Activated CD4-positive, alpha-beta memory T cell treated with anti-CD3 and anti-CD28 coated beads, Interleukin-2, amount 10 ng/mL, durations not matched to agents 7 days and 5 days (primary cell): ENCODE data around the gene PSMB1. TPM values are rescaled to one million over a fixed set of nuclear protein-coding genes. Genes with fewer than 3 reads are reported as not detected.
"Not testable (repeated sequence)": the region's sequence is repeated elsewhere in the genome, so short reads cannot be mapped to it uniquely, and the experiment has no call there.

Experiments
- CTCF ChIA-PET: fragments of 350-600 bp; sonication (Branson Sonifier 250); formaldehyde crosslinking; loops from one replicate; lab custom pipeline; 2021; ENCODE audit warnings: antibody characterized with exemption, inconsistent platforms; lab: Charles Lee
- POLR2A ChIA-PET: fragments of 350-600 bp; sonication (Branson Sonifier 250); formaldehyde crosslinking; loops from one replicate; lab custom pipeline; 2021; ENCODE audit warnings: antibody characterized with exemption; lab: Charles Lee
- DNase-seq: peaks from one replicate; pipeline ENCODE4 v3.0.0-alpha.2; 2020
- H3K27ac Mint-ChIP-seq: one replicate; pipeline ENCODE4 v1.8.0; 2021; ENCODE audit warnings: mild to moderate bottlenecking, mixed read lengths
- H3K27me3 Mint-ChIP-seq: one replicate; pipeline ENCODE4 v1.8.0; 2021; ENCODE audit warnings: mixed read lengths
- H3K36me3 Mint-ChIP-seq: one replicate; pipeline ENCODE4 v1.8.0; 2021; ENCODE audit warnings: low read depth, mixed read lengths
- H3K4me1 Mint-ChIP-seq: one replicate; pipeline ENCODE4 v1.8.0; 2021; ENCODE audit warnings: mixed read lengths
- H3K4me3 Mint-ChIP-seq: one replicate; pipeline ENCODE4 v1.8.0; 2021; ENCODE audit warnings: mild to moderate bottlenecking, mixed read lengths
- H3K9me3 Mint-ChIP-seq: one replicate; pipeline ENCODE4 v1.8.0; 2021; ENCODE audit warnings: mixed read lengths
- total RNA-seq, 2 experiments: library from RNA; stranded (reverse); gene quantifications; one replicate each; pipeline ENCODE4 v1.2.3, GENCODE V29; 2021

The PSMB1 gene
- total RNA-seq, 2 experiments from 2014 or later: 151 to 157 TPM

DNA sequence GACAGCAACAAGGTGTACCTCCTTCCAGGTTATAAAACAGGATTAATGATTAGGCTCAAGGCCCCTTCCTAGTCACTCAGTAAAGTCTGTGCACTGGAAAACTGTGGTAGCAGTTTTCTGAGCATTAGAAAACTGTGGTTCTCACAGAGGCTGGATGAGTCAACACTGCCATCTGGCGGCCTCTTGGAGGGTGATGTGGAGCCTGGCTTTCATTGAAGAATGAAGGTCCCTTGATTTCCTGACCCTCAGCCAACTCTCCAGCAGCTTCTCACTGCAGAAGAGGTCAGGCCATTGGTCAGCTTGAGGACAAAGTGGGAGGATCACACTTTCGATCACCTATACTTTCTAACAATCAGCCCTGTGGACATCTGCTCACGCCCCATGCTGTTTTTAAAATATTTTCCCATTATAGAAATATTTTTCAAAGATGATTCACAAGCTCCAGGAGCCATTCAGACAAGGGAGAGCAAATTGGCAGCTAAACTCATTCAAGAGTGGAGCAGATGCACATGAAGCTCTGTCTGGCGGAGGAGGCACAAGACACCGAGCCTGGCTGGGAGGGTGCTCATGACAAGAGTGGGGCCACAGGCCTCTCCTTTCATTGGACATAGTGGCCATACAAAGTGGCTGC lies 23.2 kb downstream of the PSMB1 start:
- Mint-ChIP-seq H3K27me3 (peaks cover 10% of the 10 kb centered on the region), H3K4me1 (peaks cover 9% of the 10 kb centered on the region), H3K27ac (no peak overlapping the region), H3K4me3 (no peak overlapping the region), H3K9me3 (no peaks in the 10 kb centered on the region), H3K36me3 (peaks cover 5% of the 10 kb centered on the region)
- ChIA-PET POLR2A (no interaction called here), CTCF (interaction anchor here (0.9 to 3.3 kb wide), 14 partner anchors 10 to 808 kb away, joined by 3 to 20 read pairs (median 4); partner anchors contain the start of gene TBP)
- peak; percentile 71 for DNase-seq

GRCh38 chr6:170527995-170528394 lies 25.1 kb downstream of the PSMB1 start:
- H3K36me3 Mint-ChIP-seq, DNase-seq, H3K4me3 Mint-ChIP-seq, H3K9me3 Mint-ChIP-seq, POLR2A ChIA-PET, H3K27ac Mint-ChIP-seq: not testable (repeated sequence)
- H3K27me3 Mint-ChIP-seq: peaks cover 15% of the 10 kb centered on the region
- CTCF ChIA-PET: interaction anchor here (1.2 to 3.3 kb wide), 4 partner anchors 11 to 696 kb away, joined by 3 to 12 read pairs (median 6); no protein-coding TSS in a partner anchor
- H3K4me1 Mint-ChIP-seq: peaks cover 19% of the 10 kb centered on the region

GRCh38 chr6:170525795-170526194 lies 27.3 kb downstream of the PSMB1 start:
- Mint-ChIP-seq H3K27ac (no peak overlapping the region), H3K4me1 (peaks cover 27% of the 10 kb centered on the region), H3K36me3 (no peaks in the 10 kb centered on the region), H3K27me3 (peaks cover 24% of the 10 kb centered on the region), H3K9me3 (no peaks in the 10 kb centered on the region), H3K4me3 (no peak overlapping the region)
- no peak for DNase-seq
- POLR2A ChIA-PET: no interaction called here
- CTCF ChIA-PET: interaction anchor here (1.0 kb wide), 1 partner anchor 737 kb away, joined by 3 read pairs; no protein-coding TSS in a partner anchor

DNA sequence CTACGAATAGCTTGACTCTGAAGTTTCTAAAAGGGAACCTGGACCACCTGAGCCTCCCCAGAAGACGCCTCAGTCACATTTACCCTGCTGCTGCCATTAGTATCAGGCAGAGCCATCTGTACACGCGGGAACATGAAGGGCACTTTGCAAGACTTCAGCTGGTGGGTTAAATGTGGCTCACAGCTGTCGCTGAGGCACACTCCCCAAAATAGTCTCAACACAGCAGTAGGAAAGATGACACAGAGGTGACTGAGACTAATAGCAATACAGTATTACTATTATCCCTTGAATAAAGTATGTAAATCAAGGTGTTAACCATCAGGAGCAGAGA lies 29.0 kb downstream of the PSMB1 start:
- POLR2A ChIA-PET: interaction anchor here (1.1 to 1.2 kb wide), 2 partner anchors 217 to 772 kb away, joined by 3 read pairs; no protein-coding TSS in a partner anchor
- Mint-ChIP-seq H3K27ac (no peak overlapping the region), H3K4me3 (no peak overlapping the region), H3K36me3 (no peaks in the 10 kb centered on the region), H3K9me3 (no peaks in the 10 kb centered on the region), H3K4me1 (peaks cover 25% of the 10 kb centered on the region), H3K27me3 (peaks cover 40% of the 10 kb centered on the region)
- no peak for DNase-seq
- CTCF ChIA-PET: interaction anchor here (1.0 to 1.2 kb wide), 2 partner anchors 16 to 734 kb away, joined by 3 read pairs; no protein-coding TSS in a partner anchor

DNA sequence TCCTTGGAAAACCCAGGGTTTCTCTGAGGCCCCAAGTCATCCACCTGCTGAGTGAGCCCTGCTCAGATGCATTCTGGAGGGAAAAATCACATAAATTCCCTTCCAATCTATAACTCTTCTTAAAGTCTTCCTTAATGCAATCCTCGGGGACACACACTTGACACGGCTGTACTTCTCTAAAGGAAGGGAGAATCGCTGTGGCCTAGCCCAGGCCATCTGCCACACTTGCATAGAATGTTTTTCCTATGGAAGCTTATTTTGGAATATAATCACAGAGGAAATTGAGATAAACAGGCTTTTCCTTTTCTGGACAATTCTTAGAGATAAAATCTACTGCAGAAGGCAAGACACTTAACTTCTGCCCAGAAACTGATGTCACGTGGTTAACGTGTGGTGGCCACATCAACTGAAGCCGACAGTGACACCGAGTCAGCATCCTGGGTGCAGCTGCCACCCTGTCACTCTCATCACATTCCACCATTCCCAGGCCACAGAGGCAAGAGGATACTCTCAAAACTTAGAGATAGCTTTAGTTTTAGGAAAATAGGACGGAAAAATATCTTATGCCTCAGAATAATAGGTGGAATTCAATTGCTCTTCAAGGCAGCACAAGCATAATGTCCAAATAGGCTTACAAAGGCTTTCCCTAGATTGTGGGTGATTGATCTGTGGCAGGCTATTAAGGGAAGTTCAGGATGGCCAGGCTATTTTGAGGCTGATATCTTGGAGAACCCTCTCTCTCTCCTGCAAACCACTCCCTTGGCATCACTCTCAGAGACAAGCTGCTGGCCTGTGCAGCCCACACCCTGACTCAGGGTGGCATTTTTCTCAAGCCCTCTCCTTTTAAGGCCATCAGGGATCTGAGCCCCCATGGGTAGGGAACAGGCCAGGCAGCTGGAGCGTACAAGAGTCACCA lies 29.6 kb downstream of the PSMB1 start:
- Mint-ChIP-seq H3K4me1 (peaks cover 21% of the 10 kb centered on the region), H3K9me3 (no peaks in the 10 kb centered on the region), H3K4me3 (no peak overlapping the region), H3K27me3 (peaks cover 46% of the 10 kb centered on the region), H3K36me3 (no peaks in the 10 kb centered on the region), H3K27ac (no peak overlapping the region)
- peak; percentile 44 for DNase-seq
- ChIA-PET CTCF (interaction anchor here (0.9 to 1.3 kb wide), 4 partner anchors 17 to 734 kb away, joined by 3 read pairs; no protein-coding TSS in a partner anchor), POLR2A (interaction anchor here (1.1 to 1.2 kb wide), 2 partner anchors 216 to 772 kb away, joined by 3 read pairs; no protein-coding TSS in a partner anchor)

GRCh38 chr6:170522565-170523183 lies 30.4 kb downstream of the PSMB1 start:
- POLR2A ChIA-PET: no interaction called here
- CTCF ChIA-PET: interaction anchor here (0.9 to 1.3 kb wide), 2 partner anchors 719 to 733 kb away, joined by 3 read pairs; no protein-coding TSS in a partner anchor

DNA sequence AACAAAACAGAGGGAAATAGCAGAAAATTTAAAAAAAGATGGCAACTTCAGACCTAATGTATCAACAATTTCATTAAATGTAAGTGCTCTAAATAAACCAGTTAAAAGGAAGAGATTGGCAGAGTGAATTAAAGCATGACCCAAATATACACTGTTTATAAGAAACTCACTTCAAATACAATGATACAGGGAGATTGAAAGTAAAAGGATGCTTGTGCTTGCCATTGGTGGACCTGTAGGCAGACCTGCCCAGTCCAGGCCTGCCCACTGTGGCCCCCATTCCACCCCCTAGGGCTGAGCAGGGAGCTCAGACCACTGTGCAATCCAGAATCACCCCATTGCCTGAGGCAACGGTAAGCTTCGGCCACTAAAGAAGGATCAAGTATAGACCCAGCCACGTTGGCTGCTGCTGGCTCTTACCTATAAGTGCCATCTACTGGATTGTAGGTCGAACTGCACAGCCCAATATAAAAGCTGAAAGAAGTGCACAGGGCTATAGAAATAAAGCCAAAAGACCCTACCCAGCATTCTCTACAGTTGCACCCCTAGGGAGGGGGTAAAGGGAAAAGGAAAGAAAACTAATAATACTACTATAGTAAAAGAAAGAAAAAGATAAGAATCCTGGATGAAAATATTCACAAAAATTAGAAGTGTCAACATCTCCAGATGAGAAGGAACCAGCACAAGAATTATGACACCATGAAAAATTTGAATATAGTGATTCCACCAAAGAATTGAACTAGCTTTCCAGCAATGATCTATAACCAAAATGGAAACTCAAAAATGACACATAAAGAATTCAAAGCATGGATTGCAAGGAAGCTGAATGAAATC lies 36.1 kb downstream of the PSMB1 start:
- H3K27me3 Mint-ChIP-seq: peaks cover 60% of the 10 kb centered on the region
- H3K27ac Mint-ChIP-seq: no peak overlapping the region
- no peaks in the 10 kb centered on the region for H3K9me3 Mint-ChIP-seq
- peaks cover 7% of the 10 kb centered on the region for H3K4me1 Mint-ChIP-seq
- POLR2A ChIA-PET: no interaction called here
- H3K4me3 Mint-ChIP-seq: no peak overlapping the region
- no peaks in the 10 kb centered on the region for H3K36me3 Mint-ChIP-seq
- CTCF ChIA-PET: interaction anchor here (1.0 to 2.2 kb wide), 18 partner anchors 10 to 727 kb away, joined by 3 to 21 read pairs (median 4); no protein-coding TSS in a partner anchor
- peak; percentile 37 for DNase-seq

More at GRCh38 chr6:170522565-170523183, 30.4 kb downstream of the PSMB1 start:
- Mint-ChIP-seq H3K27ac (no peak overlapping the region), H3K4me1 (peaks cover 18% of the 10 kb centered on the region), H3K36me3 (no peaks in the 10 kb centered on the region), H3K9me3 (no peaks in the 10 kb centered on the region), H3K4me3 (no peak overlapping the region), H3K27me3 (peaks cover 54% of the 10 kb centered on the region)
- DNase-seq: no peak

GRCh38 chr6:170514908-170515307 lies 38.2 kb downstream of the PSMB1 start:
- CTCF ChIA-PET: no interaction called here
- Mint-ChIP-seq H3K36me3 (no peaks in the 10 kb centered on the region), H3K4me1 (peaks cover 1% of the 10 kb centered on the region), H3K4me3 (no peak overlapping the region), H3K27me3 (peaks cover 48% of the 10 kb centered on the region), H3K9me3 (no peaks in the 10 kb centered on the region), H3K27ac (no peak overlapping the region)
- POLR2A ChIA-PET: no interaction called here
- no peak for DNase-seq

GRCh38 chr6:170512249-170512648 lies 40.9 kb downstream of the PSMB1 start:
- CTCF ChIA-PET: no interaction called here
- no peak for DNase-seq
- Mint-ChIP-seq H3K4me3 (no peak overlapping the region), H3K27me3 (peaks cover 30% of the 10 kb centered on the region), H3K27ac (no peak overlapping the region), H3K9me3 (no peaks in the 10 kb centered on the region), H3K36me3 (no peaks in the 10 kb centered on the region), H3K4me1 (peaks cover 1% of the 10 kb centered on the region)
- POLR2A ChIA-PET: no interaction called here

DNA sequence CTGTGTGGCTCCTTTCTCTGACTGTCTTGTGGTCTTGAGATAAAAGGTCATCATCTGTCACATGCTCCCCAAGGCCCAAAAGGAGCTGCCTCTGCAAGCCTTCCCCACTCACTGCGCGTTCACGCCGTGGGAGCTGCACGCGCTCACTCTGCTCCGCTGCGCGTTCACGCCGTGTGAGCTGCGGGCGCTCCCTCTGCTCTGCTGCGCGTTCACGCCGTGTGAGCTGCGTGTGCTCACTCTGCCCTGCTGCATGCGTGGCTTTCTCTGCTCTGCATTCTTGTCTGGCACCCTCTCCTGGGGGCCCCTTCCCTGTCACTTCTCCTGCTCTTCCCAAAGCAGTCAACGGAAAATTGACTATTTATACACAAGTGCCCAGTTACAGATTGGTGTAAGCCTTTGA lies 42.5 kb downstream of the PSMB1 start:
- no peak overlapping the region for H3K4me3 Mint-ChIP-seq
- H3K27me3 Mint-ChIP-seq: peaks cover 28% of the 10 kb centered on the region
- H3K4me1 Mint-ChIP-seq: no peaks in the 10 kb centered on the region
- DNase-seq: no peak
- no peaks in the 10 kb centered on the region for H3K9me3 Mint-ChIP-seq
- H3K27ac Mint-ChIP-seq: no peak overlapping the region
- no peaks in the 10 kb centered on the region for H3K36me3 Mint-ChIP-seq
- ChIA-PET CTCF (no interaction called here), POLR2A (no interaction called here)

GRCh38 chr6:170509723-170510018 lies 43.4 kb downstream of the PSMB1 start:
- H3K4me1 Mint-ChIP-seq: no peaks in the 10 kb centered on the region

More at GRCh38 chr6:170509723-170510018, 43.4 kb downstream of the PSMB1 start:
- ChIA-PET CTCF (interaction anchor here (1.7 kb wide), 1 partner anchor 43 kb away, joined by 4 read pairs; no protein-coding TSS in a partner anchor), POLR2A (no interaction called here)
- no peaks in the 10 kb centered on the region for H3K9me3 Mint-ChIP-seq
- H3K36me3 Mint-ChIP-seq: no peaks in the 10 kb centered on the region
- peaks cover 29% of the 10 kb centered on the region for H3K27me3 Mint-ChIP-seq
- no peak overlapping the region for H3K27ac Mint-ChIP-seq
- H3K4me3 Mint-ChIP-seq: no peak overlapping the region
- DNase-seq: no peak
